ENCODE results near the gene CBL.
"Not testable (repeated sequence)": the region's sequence is repeated elsewhere in the genome, so short reads cannot be mapped to it uniquely, and the experiment has no call there.

CBL gene

GRCh38 chr11:119209186-119209585, 3.0 kb downstream of the CBL start:
- H3K4me3 ChIP-seq (ENCODE audit: control insufficient read depth, low read depth, low read length): no peak overlapping the region
- TF ChIP-seq CTCF (conservative IDR thresholded peaks at IDR 0.05; ENCODE audit: control insufficient read depth, insufficient read depth, low read depth, low read length): no peak
- no peak for DNase-seq (ENCODE audit: low read depth)

DNA sequence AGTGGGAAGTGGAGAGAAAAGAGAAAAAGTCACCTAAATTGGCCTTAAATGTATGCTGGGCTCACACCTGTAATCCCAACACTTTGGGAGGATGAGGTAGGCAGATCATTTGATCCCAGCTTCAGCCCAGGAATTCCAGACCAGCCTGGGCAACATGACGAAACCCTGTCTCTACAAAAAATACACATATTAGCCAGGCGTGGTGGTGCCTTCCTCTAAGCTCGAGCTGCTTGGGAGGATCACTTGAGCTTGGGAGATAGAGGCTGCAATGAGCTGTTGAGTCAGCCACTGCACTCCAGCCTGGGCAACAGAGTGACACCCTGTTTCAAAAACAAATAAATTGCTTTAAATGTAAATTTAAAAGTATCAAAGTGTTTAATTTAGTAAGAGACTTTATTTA, 3.9 kb downstream of the CBL start:
- H3K4me3 ChIP-seq (ENCODE audit: control insufficient read depth, low read depth, low read length): no peak overlapping the region
- no peak for TF ChIP-seq CTCF (conservative IDR thresholded peaks at IDR 0.05; ENCODE audit: control insufficient read depth, insufficient read depth, low read depth, low read length)
- no peak for DNase-seq (ENCODE audit: low read depth)

GRCh38 chr11:119218141-119218878, 12.2 kb downstream of the CBL start:
- DNase-seq (ENCODE audit: low read depth): peak; percentile 99
- H3K4me3 ChIP-seq (ENCODE audit: control insufficient read depth, low read depth, low read length): no peak overlapping the region
- TF ChIP-seq CTCF (conservative IDR thresholded peaks at IDR 0.05; ENCODE audit: control insufficient read depth, insufficient read depth, low read depth, low read length): no peak

DNA sequence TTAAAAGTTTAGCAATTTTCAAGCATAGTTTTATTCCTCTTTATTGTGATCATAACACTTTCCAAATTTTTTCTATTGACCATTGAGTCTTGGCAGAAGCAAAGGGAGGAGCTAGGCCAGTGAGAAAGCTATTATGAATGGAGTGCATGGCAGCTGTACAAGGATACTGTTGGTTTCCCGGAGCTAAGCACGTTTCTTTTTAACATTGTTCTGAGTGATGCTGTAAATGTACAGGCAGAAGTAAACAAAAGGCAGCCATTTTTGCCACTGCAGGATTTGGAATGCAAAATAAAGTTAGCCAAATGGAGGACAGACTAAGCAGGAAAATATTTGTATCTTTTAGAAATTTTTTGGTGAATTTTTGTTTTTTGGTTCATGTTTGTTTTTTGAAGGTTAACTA, 16.2 kb downstream of the CBL start:
- no peak for TF ChIP-seq CTCF (conservative IDR thresholded peaks at IDR 0.05; ENCODE audit: control insufficient read depth, insufficient read depth, low read depth, low read length)
- DNase-seq (ENCODE audit: low read depth): peak; percentile 69
- no peak overlapping the region for H3K4me3 ChIP-seq (ENCODE audit: control insufficient read depth, low read depth, low read length)

DNA sequence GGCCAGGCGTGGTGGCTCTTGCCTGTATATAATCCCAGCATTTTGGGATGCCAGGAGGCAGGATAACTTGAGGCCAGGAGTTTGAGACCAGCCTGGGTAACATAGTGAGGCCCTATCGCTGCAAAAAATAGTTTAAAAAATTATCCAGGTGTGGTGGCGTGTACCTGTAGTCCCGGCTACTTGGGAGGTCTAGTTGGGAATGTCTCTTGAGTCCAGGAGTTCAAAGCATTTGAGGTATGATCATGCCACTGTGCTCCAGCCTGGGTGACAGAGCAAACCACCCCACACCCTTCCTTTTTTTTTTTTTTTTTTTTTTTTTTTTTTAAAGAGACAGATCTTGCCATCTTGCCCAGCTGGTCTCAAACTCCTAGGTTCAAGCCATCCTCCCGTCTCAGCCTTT, 16.8 kb downstream of the CBL start:
- no peak for DNase-seq (ENCODE audit: low read depth)
- TF ChIP-seq CTCF (conservative IDR thresholded peaks at IDR 0.05; ENCODE audit: control insufficient read depth, insufficient read depth, low read depth, low read length): no peak
- H3K4me3 ChIP-seq (ENCODE audit: control insufficient read depth, low read depth, low read length): no peak overlapping the region

DNA sequence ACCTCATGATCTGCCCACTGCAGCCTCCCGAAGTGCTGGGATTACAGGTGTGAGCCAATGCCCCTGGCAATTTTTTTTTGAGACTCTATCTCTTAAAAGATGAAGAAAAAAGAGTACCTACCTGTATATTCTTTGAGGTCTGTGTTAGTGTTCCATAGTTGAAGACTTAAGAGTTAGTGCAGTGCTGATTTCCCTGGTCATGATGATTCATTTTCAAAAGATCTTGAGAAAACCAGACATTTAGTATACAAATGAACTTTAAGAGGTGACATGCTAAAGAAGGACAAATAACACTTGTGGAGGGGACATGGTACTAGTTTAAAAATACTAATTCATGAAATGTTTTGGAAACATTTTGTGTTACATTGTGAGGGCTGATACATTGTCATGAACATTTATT, 17.7 kb downstream of the CBL start:
- TF ChIP-seq CTCF (conservative IDR thresholded peaks at IDR 0.05; ENCODE audit: control insufficient read depth, insufficient read depth, low read depth, low read length): no peak

DNA sequence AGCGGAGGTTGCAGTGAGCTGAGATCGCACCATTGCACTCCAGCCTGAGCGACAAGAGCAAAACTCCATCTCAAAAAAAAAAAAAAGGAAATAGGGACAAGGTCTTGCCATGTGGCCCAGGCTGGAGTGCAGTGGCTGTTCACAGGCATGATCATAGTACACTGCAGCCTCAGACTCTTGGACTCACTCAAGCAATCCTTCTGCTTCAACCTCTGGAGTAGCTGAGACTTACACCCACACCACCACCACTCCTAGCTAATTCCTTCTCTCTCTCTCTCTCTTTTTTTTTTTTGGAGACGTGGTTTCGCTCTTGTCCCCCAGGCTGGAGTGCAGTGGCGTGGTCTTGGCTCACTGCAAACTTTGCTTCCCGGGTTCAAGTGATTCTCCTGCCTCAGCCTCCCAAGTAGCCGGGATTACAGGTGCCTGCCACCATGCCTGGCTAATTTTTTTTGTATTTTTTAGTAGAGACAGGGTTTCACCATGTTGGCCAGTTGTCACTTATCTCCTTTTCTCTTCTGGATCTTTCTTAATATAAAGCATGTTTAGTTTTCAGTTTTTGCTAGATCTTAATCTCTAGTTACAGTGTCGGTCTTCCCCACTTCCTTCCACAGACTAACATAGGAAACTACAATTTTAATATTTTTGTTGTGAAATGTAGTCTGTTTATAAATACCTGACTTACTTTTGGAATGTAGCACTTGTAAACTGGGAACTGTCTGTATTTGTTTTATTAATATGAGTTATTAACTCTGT, 22.6 kb downstream of the CBL start:
- DNase-seq (ENCODE audit: low read depth); H3K4me3 ChIP-seq (ENCODE audit: control insufficient read depth, low read depth, low read length): not testable (repeated sequence)

More for the DNA sequence above, 17.7 kb downstream of the CBL start:
- H3K4me3 ChIP-seq (ENCODE audit: control insufficient read depth, low read depth, low read length): no peak overlapping the region
- peak; percentile 43 for DNase-seq (ENCODE audit: low read depth)
